Measurements from ENCODE around the gene CCDC188.

DNA sequence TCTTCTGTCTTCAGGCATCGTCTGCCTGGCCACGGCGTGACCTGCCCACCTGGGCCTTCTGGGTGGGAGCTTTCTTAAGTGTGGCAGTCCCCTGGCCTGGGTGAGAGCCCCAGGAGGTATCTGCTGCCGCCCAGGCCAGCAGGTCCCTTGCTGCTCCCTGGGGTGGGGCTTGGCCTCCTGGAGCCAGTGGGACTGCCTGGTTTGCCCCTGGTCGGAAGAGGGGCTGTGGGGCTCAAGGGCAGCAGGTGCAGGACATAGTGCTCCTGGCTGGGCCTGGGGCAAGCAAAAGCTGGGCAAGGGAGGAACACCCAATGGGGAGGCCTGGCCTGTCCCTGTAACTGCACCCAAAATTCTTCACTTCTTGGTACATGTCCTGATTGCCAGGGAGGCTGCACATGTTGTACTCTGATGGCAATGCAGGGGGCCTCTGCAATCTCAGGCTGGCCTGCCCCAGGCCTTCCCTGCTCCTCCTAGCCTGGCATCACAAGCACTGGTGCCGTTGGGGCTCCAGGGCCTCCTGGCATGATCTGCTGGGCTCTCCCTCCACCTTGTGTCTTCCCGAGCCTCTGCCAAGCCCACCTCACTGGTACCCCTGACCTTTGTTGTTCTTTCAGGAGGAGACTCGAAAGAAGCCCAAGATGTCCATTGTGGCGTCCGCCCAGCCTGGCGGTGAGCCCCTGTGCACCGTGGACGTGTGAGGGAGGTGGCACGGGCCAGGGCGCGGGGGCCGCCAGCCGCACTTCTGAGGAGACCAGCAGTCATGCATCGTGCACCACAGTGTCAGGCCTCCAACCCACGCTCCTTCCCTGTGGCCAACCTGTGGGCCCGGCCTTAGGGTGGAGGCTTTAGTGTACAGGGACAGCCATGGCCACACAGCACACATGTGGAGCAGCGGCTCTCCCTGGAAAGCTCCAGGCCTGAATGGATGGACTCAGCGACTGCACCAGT, 41.2 kb downstream of the CCDC188 start:
- TF ChIP-seq, protein P1, sequence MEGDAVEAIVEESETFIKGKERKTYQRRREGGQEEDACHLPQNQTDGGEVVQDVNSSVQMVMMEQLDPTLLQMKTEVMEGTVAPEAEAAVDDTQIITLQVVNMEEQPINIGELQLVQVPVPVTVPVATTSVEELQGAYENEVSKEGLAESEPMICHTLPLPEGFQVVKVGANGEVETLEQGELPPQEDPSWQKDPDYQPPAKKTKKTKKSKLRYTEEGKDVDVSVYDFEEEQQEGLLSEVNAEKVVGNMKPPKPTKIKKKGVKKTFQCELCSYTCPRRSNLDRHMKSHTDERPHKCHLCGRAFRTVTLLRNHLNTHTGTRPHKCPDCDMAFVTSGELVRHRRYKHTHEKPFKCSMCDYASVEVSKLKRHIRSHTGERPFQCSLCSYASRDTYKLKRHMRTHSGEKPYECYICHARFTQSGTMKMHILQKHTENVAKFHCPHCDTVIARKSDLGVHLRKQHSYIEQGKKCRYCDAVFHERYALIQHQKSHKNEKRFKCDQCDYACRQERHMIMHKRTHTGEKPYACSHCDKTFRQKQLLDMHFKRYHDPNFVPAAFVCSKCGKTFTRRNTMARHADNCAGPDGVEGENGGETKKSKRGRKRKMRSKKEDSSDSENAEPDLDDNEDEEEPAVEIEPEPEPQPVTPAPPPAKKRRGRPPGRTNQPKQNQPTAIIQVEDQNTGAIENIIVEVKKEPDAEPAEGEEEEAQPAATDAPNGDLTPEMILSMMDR (IDR thresholded peaks at IDR 0.05; ENCODE audit: low read depth, low read length, poor library complexity, severe bottlenecking) = no peak
- no peak for TF ChIP-seq EZH2phosphoT487 (IDR thresholded peaks at IDR 0.05; ENCODE audit: borderline replicate concordance, low read length)

All from DOHH2 (cell line).